ENCODE data around the gene KDM4D.
"Not testable (repeated sequence)": the region's sequence is repeated elsewhere in the genome, so short reads cannot be mapped to it uniquely, and the experiment has no call there.

The KDM4D gene

DNA sequence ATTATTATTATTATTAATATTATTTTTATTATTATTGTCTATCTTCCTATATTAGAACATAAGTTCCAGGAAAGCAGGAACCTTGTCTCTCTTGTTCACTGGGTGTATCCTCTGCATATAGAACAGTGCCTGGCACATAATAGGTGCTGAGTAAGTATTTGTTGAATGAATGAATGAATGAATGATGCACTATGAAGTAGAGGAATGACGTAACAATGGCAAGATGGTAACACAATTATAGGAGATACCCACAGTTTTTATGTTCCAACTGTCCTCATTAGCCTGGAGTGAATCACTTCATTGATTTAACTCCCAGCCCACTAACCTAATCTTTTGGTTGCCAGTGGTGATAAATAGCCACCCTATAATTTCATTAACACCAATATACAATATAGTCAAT, 2.1 kb downstream of the KDM4D start:
- no peak for TF ChIP-seq Cebpa-rat (IDR thresholded peaks at IDR 0.05)
- no peaks in the 10 kb centered on the region for H3K27me3 ChIP-seq
- H4K20me1 ChIP-seq: peaks cover 19% of the 10 kb centered on the region; the same call in 1 of the 2 replicates
- no peak overlapping the region for H3K4me2 ChIP-seq
- peaks cover 9% of the 10 kb centered on the region for H3K36me3 ChIP-seq
- H3K4me1 ChIP-seq: peaks cover 17% of the 10 kb centered on the region
- no peaks in the 10 kb centered on the region for H3K9me3 ChIP-seq
- no peak overlapping the region for H3K9ac ChIP-seq
- H3K4me3 ChIP-seq: no peak overlapping the region
- no peak overlapping the region for H3K27ac ChIP-seq

DNA sequence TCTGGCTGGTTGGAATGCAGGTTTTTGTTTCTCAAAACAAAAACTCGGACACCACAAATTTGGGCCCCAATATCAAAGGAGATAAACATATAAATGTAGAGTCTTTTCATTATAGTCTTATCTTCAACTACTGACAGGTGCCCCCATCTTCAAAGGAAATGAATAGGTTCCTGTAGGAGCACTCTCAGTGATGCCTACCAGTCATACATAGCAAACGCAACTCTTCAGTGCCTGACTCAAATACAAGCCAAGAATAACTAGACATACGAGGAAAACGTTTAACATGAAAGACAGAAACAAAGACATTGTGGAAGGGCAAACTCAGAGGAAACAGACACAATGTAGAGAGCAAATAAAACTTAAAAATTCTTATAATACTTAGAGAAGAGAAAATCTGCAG, 13.9 kb downstream of the KDM4D start:
- Histone ChIP-seq H4K20me1 (no peaks in the 10 kb centered on the region), H3K27me3 (no peaks in the 10 kb centered on the region), H3K4me1 (no peaks in the 10 kb centered on the region), H3K4me2 (no peak overlapping the region), H3K4me3 (no peak overlapping the region), H3K9ac (no peak overlapping the region), H3K36me3 (no peaks in the 10 kb centered on the region), H3K27ac (no peak overlapping the region), H3K9me3 (no peaks in the 10 kb centered on the region)
- TF ChIP-seq Cebpa-rat (IDR thresholded peaks at IDR 0.05): no peak

DNA sequence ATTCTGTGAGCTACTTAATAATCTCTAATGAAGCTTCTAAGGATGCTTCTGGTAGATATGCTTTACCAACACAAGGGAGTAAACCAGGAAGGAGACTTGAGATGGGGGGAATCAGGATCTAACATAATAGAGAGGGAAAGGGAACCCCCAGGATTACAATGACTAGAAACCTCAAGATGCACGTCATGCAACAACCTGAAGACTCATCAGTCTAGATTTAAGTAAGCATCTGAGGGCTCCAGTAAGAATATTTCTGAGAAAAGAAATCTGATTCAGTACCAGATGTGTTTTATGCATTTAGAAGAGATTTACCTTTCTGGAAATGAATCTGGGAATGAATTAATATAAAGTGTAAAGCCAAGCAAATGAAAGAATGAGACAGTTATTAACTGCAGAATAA, 15.2 kb downstream of the KDM4D start:
- TF ChIP-seq Cebpa-rat (IDR thresholded peaks at IDR 0.05): no peak
- no peaks in the 10 kb centered on the region for H3K4me1 ChIP-seq
- H3K27ac ChIP-seq: no peak overlapping the region
- H3K9ac ChIP-seq: no peak overlapping the region
- no peak overlapping the region for H3K4me2 ChIP-seq
- H3K27me3 ChIP-seq: no peaks in the 10 kb centered on the region
- H3K4me3 ChIP-seq: no peak overlapping the region
- H4K20me1 ChIP-seq: no peaks in the 10 kb centered on the region
- H3K36me3 ChIP-seq: no peaks in the 10 kb centered on the region
- H3K9me3 ChIP-seq: no peaks in the 10 kb centered on the region

DNA sequence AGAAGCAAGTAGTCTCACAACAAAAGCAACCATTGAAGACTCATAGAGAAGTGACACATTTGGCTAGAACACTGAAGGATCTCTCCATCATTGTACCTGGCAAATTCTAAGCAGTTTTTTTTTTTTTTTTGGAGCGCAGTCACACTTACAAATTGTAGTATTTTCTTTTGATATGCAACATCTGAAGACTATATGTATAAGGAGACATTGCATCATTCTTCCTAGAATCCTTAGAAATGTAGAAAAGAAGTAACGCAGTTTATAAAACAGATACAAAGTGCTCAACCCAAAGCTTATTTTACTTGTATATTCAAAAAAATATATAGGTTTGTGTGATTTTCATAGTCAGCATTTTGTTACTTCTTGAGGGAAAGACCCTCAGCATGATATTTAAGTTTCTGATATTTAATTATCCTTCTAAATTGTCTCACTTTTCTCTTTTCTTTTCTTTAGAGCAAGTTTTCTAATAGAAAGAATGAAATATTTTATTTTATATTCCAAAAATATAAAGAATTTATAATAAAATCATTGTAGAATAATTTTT, 20.0 kb downstream of the KDM4D start:
- Histone ChIP-seq H3K27ac (no peak overlapping the region), H3K9ac (no peak overlapping the region), H3K9me3 (no peaks in the 10 kb centered on the region), H3K36me3 (peaks cover 12% of the 10 kb centered on the region), H4K20me1 (no peaks in the 10 kb centered on the region), H3K4me1 (no peaks in the 10 kb centered on the region), H3K27me3 (no peaks in the 10 kb centered on the region), H3K4me3 (no peak overlapping the region), H3K4me2 (no peak overlapping the region)
- no peak for TF ChIP-seq Cebpa-rat (IDR thresholded peaks at IDR 0.05)

DNA sequence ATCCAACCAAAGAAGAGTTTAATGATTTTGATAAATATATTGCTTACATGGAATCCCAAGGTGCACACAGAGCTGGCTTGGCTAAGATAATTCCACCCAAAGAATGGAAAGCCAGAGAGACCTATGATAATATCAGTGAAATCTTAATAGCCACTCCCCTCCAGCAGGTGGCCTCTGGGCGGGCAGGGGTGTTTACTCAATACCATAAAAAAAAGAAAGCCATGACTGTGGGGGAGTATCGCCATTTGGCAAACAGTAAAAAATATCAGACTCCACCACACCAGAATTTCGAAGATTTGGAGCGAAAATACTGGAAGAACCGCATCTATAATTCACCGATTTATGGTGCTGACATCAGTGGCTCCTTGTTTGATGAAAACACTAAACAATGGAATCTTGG, 23.9 kb downstream of the KDM4D start:
- Histone ChIP-seq H3K27me3 (no peaks in the 10 kb centered on the region), H3K4me3 (no peak overlapping the region), H3K36me3 (peaks cover 16% of the 10 kb centered on the region), H3K4me2 (no peak overlapping the region), H3K9ac (no peak overlapping the region), H4K20me1 (no peaks in the 10 kb centered on the region), H3K27ac (no peak overlapping the region), H3K4me1 (no peaks in the 10 kb centered on the region), H3K9me3 (no peaks in the 10 kb centered on the region)
- no peak for TF ChIP-seq Cebpa-rat (IDR thresholded peaks at IDR 0.05)

DNA sequence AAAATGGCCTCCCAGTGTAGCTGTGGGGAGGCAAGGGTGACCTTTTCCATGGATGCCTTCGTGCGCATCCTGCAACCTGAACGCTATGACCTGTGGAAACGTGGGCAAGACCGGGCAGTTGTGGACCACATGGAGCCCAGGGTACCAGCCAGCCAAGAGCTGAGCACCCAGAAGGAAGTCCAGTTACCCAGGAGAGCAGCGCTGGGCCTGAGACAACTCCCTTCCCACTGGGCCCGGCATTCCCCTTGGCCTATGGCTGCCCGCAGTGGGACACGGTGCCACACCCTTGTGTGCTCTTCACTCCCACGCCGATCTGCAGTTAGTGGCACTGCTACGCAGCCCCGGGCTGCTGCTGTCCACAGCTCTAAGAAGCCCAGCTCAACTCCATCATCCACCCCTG, 24.8 kb downstream of the KDM4D start:
- Histone ChIP-seq H3K4me2 (no peak overlapping the region), H3K36me3 (peaks cover 16% of the 10 kb centered on the region), H3K27me3 (no peaks in the 10 kb centered on the region), H3K9ac (no peak overlapping the region), H3K9me3 (no peaks in the 10 kb centered on the region), H3K27ac (no peak overlapping the region), H3K4me1 (no peaks in the 10 kb centered on the region), H4K20me1 (no peaks in the 10 kb centered on the region), H3K4me3 (no peak overlapping the region)
- TF ChIP-seq Cebpa-rat (IDR thresholded peaks at IDR 0.05): no peak

DNA sequence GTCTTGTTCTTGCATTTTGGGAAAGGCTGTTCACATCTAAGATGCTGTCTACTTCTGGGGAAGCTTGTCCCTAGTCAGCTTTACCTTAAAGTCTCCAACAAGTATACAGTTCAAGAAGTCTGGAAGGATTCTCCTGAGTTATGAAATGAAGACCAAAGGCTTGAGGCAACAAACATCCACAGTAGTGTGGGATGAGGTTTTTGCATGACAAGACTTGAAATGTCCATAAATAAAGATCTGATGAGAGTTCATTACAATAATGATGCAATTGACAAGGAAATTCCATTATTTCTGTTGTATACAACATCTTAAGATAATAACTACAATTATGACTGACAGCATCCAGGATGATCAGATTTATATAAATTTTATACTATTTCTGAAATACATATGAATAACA, 30.2 kb downstream of the KDM4D start:
- no peaks in the 10 kb centered on the region for H3K27me3 ChIP-seq
- H3K4me1 ChIP-seq: no peaks in the 10 kb centered on the region
- H3K27ac ChIP-seq: no peak overlapping the region
- no peak for TF ChIP-seq Cebpa-rat (IDR thresholded peaks at IDR 0.05)
- peaks cover 4% of the 10 kb centered on the region; the same call in 1 of the 2 replicates for H3K9me3 ChIP-seq
- H3K4me2 ChIP-seq: no peak overlapping the region
- no peaks in the 10 kb centered on the region for H4K20me1 ChIP-seq
- H3K4me3 ChIP-seq: no peak overlapping the region
- no peak overlapping the region for H3K9ac ChIP-seq
- peaks cover 2% of the 10 kb centered on the region; the same call in 1 of the 2 replicates for H3K36me3 ChIP-seq

DNA sequence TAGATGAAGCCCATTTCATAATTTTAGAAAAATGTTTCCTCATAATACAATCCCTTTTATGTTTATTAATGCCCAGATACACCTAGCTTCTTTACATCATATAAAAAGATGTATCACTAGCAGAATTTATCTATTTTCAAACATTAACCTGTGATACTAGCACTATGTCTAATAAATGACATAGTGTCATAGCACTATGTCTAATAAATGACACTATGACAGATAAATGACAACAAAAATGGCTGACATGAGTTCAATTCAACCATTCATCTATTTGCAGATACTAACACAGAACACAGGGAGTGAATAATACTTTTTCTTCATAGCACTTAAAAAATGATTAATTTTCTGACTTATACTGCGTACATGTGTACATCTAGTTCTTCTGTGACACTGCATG, 32.1 kb downstream of the KDM4D start:
- Histone ChIP-seq H3K9me3 (peaks cover 4% of the 10 kb centered on the region; the same call in 1 of the 2 replicates), H3K27ac (no peak overlapping the region), H3K4me1 (no peaks in the 10 kb centered on the region), H3K36me3 (no peaks in the 10 kb centered on the region), H3K9ac (no peak overlapping the region), H4K20me1 (no peaks in the 10 kb centered on the region), H3K27me3 (no peaks in the 10 kb centered on the region), H3K4me3 (no peak overlapping the region), H3K4me2 (no peak overlapping the region)
- no peak for TF ChIP-seq Cebpa-rat (IDR thresholded peaks at IDR 0.05)

DNA sequence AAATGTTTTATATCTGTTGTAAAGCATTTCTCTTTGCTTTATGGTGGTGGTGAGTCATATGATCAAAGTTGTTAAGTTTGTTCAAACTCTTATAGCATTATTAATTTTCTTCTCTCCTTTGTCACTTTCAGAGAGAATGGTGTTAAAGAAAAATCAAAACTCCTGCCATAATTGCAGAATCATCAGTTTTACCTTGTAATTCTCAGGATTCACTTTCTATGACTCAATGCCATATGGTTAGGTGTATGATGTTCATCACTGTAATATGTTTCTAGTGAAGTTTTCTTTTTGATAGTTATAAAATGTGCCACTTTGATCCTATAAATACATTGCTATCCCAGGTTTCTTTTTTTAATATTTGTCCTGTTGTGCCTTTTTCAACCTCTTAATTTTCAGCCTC, 37.9 kb downstream of the KDM4D start:
- no peaks in the 10 kb centered on the region for H3K36me3 ChIP-seq
- H3K27ac ChIP-seq: no peak overlapping the region
- no peak overlapping the region for H3K9ac ChIP-seq
- no peak overlapping the region for H3K4me2 ChIP-seq
- H4K20me1 ChIP-seq: no peaks in the 10 kb centered on the region
- no peaks in the 10 kb centered on the region for H3K27me3 ChIP-seq
- H3K9me3 ChIP-seq: peaks cover 4% of the 10 kb centered on the region; the same call in 1 of the 2 replicates
- H3K4me3 ChIP-seq: no peak overlapping the region
- TF ChIP-seq Cebpa-rat (IDR thresholded peaks at IDR 0.05): no peak
- no peaks in the 10 kb centered on the region for H3K4me1 ChIP-seq

DNA sequence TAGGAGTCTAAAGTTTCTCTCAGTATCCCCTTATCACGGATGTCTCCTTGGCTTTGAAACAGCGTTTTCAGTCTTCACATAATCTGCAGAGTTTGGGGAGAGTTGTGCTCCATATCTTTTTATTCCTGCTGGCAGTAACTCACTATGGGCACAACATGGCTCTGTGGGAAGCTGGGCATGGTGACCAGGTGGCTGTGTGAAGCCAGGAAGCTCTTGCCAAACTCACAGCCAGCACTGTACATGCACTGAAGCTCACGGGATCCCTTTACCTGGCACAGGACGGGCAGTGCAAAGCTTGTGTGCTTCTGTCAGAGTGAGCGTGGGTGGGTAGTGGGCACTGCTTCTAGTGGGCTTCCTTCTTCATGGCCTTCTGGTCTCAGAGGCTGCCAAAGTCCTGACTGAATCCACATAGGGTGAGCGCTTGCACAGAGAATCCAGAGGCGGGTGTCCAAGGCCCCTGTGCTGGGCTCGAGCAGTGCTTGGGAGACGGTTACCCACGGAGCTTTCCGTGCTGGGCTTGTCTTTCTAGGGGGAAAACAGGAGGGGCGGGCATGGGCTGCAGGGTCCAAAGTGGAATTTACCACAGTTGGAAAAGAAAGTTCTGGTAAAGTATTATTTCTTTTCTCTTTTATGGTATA, 40.8 kb downstream of the KDM4D start:
- Histone ChIP-seq H4K20me1 (no peaks in the 10 kb centered on the region), H3K27ac (no peak overlapping the region), H3K4me3 (no peak overlapping the region), H3K9me3 (no peaks in the 10 kb centered on the region), H3K4me1 (no peaks in the 10 kb centered on the region), H3K4me2 (no peak overlapping the region), H3K36me3 (no peaks in the 10 kb centered on the region), H3K27me3 (no peaks in the 10 kb centered on the region), H3K9ac (no peak overlapping the region)
- no peak for TF ChIP-seq Cebpa-rat (IDR thresholded peaks at IDR 0.05)

DNA sequence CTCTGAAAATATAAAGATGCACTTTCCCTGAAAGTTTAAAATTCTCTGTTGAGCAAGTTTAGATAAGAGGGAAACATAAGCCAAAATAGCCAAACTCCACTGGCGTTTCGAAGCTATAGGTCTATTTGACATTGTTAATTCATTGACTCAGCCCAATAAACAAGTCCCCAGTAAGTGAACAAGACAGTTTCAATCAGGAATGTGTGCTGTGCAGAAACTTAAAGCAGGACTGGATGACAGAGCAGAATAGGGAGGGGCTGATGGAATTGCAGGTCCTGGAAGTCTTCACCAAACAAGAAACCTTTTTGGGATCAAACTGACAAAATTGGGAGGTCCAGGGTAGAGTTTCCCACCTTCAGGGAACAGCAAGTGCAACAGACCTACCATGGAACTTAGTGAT, 42.6 kb downstream of the KDM4D start:
- Histone ChIP-seq H3K27ac (no peak overlapping the region), H3K4me3 (no peak overlapping the region), H3K27me3 (no peaks in the 10 kb centered on the region), H3K4me2 (no peak overlapping the region), H3K9me3 (no peaks in the 10 kb centered on the region), H3K9ac (no peak overlapping the region), H3K36me3 (no peaks in the 10 kb centered on the region), H4K20me1 (no peaks in the 10 kb centered on the region), H3K4me1 (no peaks in the 10 kb centered on the region)
- no peak for TF ChIP-seq Cebpa-rat (IDR thresholded peaks at IDR 0.05)

DNA sequence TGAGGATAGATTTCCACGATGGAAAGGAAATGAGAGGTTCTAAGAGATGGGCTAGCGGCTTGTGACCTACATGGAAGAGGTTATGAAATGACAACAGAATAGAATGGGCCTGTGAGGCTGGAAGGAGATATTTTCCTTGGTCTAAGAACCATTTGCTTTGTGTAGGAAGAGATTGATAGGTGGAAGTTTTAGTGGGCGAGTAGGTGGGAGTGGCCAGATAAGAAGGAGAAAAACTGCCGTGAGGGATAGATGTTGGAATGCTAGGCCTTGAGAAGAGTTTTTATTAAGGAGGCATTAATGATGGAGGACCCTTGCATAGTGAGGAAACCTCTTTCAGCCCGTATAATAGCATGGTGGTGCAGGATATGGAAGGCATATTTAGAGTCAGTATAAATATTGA, 48.0 kb downstream of the KDM4D start:
- not testable (repeated sequence) for H3K27ac ChIP-seq, H3K4me2 ChIP-seq, H3K27me3 ChIP-seq, H3K9ac ChIP-seq, H3K4me1 ChIP-seq, H4K20me1 ChIP-seq, H3K4me3 ChIP-seq, H3K36me3 ChIP-seq, H3K9me3 ChIP-seq

Measured in BLaER1 (cell line).